ENCODE measurements around the gene PCLO.
"Not testable (repeated sequence)": the region's sequence is repeated elsewhere in the genome, so short reads cannot be mapped to it uniquely, and the experiment has no call there.

Gene PCLO

DNA sequence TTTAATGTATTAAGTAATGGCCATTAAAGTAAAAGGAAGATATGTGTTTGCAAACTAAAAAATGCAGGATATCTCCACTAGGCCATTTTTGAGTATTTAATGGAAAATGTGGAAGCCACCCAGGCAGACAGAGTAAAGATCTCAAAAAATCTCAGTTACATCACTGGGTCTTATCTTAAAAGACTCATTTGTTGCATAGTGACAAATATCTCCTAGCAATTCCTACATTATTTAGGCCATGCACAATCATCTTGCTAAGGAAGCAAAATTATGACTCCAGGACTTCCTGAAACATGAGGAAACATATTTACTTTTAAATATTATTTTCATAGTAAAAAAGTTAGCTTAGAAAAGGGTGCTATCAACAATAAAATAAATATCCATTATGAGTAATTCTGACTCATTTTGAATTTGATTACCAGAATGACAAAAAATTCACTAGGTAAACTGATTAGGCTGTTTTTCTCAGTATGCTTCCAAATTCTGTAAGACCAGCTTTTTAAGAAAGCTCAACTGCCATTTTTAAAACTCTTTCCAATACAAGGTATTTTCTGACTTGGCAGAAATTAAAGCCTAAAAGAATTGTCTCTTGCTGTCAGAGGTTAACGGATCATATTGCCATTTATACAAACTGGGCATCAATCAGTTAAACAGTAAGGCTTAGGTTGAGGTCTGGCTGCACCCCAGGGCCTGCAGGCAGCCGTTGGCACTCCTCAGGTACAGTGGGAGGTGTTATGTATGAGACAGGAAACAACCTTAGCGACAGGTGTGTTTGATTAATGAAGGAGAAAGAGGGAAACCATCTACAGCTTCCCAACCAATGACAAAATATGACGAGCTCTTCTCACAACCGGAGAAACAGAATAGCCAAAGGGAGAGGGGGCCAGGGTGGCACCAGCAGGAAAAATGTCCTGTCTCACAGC is 31.8 kb downstream of the PCLO start:
- no peak for DNase-seq

DNA sequence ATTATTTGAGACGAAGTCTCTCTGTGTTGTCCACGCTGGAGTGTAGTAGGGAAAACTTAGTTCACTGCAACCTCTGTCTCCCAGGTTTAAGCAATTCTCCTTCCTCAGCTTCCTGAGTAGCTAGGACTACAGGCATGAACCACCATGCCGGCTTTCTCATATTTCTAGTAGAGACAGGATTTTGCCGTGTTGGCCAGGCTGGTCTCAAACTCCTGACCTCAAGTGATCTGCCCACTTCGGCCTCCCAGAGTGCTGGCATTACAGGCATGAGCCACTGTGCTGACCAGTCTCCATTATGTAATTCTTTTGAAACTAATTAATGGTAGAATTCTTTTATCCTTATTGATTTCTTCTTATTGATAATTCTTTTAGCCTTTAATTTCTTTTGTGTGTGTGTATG is 32.5 kb downstream of the PCLO start:
- no peak for DNase-seq

DNA sequence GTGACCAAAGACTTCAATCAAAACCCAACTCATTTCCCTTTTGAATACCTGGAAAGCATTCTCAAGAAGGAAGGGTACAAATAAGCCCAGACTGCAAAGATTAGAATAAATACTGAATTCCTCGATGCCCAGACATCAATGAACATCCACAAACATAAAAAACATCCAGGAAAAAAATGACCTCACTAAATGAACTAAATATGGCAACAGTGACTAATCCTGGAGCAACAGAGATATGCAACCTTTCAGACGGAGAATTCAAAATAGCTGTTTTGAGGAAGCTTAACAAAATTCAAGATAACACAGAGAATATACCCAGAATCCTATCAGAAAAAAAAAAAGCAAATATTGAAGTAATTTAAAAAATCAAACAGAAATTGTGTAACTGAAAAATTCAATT is 43.2 kb downstream of the PCLO start:
- no peak for DNase-seq

DNA sequence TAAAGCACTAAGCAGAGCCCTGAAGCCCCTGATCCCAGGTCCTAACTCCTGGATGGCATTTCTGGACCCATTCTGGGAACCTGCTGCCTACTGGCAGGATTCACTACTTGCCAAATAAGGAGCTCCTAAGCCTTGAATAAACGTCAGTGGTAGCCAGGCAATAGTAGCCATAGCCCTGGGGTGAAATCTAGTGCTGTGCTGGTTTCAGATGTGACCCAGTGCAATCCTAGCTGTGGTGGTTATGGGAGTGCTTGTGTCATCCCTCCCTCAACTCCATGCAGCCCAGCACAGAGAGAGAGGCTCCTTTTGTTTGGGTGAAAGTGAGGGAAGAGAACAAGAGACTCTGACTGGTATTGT is 43.7 kb downstream of the PCLO start:
- DNase-seq = no peak

DNA sequence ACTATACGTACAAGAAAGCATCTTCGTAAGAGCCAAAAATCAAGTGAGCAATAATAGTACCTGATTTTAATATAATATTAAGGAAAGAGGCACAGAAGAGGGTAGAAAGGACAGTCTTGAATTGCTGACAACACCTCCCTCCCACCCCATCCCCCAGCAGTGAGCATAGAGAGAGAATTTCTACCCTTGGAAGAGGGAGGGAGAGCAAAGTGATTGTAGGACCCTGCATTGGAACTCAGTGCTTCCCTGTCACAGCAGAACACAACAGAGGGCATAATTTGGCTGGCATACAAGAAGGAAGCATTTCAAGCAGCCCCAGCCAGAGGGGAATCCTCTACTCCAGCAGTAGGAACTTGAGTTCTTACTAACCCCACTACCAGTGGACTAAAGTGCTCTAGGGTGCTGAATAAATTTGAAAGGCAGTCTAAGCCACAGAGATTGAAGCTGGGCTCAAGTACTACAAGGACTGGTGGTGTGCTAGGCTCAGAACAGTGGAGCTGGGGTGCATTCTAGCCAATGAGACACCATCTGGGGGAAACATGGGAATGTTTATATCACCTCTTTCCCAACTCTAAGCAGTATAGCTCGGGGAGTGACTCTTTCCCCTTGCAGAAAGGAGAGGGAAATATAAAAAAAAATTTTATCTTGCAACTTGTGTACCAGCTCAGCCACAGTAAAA is 44.2 kb downstream of the PCLO start:
- DNase-seq = peak in 1 of 2 experiments; percentile 6

DNA sequence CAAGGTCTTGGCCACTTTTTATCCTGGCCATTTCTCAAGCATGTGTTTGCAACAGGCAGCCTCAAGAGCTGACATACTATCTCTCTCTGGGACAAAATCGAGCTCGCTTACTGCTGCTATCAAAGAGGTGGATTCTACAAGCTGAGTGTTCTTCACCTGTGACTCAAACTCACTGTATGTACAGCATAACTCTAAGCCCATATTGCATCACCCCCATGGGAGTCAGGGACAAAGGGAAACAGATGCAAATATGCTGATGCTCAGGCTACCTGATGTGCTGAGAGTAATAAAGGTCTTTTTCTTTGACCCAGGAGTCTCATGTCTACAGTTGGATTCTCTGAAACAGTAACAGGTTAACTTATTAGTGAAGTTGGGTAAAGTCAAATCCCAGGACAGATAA is 45.2 kb downstream of the PCLO start:
- no peak for DNase-seq

DNA sequence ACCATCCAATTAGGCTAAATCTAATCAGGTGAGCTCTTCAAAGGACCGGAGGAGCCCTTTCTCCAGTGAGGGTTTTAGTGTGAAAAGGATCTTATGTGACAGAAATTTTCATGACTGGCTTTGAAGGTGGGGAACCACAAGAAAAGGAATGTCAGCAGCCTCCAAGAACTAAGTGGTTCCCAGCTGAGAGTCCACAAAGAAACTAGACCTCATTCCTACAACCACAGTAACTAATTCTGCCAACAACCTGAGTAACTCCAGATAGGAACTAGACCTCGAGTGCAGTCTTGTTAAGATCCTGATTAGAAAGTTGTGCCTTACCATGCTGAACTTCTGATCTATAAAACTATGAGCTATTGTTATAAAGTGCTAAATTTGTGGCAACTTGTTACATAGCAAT is 51.3 kb downstream of the PCLO start:
- no peak for DNase-seq

DNA sequence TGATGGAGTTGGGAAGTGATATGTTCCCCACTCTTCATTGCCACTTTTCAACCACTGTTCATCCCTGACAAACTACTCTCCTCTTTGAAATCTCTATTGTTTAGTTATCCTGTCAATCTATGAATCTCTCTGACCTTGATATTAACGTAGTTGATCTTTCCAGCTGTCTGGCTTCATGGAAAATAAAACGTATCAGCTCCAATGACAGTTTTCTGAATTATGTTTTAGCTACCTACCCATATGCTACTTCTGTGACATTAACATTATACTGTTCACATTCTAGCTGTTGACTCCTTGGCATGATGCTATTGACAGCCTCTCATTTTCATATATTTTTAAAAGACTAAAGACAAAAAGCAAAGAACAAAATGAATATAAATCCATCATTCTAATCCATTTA is 53.3 kb downstream of the PCLO start:
- DNase-seq = no peak

DNA sequence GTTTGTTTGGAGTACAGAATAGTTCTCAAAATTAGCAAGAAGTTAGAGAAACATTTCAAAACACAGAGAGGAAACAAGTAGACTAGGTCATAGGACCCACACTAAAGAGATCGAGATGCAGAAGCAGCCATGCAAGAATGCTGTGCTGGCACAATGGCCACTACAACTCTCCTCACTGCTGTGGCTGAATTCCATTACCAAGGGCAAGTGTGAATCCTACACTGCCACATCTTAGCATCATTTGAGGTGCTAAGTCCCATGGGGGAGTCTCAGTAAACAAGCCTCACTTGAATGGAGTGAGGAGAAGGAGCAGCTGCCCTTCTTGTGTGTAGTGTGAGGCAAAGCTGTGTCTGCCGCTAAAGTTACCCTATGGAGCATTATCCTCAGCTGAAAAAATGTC is 56.7 kb downstream of the PCLO start:
- peak in 1 of 2 experiments; percentile 7 for DNase-seq

DNA sequence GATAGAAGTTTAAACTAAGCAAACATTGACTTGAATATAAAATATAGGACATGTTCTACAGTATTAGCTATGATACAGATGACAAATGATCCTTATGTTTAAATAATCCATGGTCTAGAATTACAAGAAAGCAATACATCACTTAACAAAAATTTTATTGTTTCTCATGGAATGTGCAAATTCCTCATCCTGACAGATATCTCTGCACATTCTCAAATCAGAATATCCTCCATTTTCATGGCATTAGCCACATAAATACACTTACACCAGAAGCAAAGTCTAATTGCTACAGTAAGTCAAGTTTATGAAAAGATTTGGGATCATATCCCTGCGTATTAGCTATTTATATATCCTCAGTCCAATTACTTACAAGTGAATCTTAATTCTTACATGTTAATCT is 57.6 kb downstream of the PCLO start:
- no peak for DNase-seq

DNA sequence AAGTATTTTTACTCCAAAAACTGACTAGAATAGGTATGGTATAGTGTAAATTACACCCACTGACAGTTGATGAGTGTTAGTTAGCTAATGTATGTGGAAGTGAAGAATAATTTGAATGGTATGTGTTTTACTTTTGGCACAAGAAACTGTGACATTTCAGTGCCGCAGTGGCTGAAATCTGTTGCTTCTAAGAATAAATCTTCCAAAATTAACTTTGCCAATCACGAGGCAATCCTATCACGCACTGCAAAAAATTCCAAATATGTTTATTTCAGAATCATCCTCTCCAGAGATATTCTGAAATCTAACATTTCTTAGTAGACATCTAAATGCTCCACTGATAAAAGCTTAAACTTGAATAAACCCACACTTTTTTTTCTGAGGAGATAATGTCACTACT is 61.2 kb downstream of the PCLO start:
- DNase-seq = no peak

DNA sequence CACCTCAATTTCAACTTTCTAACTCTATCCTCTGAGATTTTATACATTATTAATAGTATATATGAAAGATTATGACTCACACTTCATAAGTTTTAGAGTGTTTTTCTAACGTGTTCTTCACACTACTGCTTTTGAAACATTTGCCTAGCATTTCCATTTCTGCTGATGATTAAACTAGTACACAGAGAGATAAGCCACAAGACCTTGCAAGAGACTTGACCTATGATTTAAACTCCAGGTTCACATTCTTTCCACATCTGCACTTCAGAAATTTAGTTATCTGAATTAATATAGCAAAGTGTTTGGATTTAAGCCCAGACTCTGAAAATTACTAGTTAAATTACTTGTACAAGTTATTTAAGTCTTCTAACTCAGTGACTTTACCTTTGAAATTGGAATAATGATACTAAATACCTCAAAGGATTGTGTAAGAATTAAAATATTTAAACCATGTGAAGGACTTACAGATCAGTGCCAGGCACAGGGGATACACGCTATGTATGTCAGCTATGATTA is 66.6 kb downstream of the PCLO start:
- no peak for DNase-seq

DNA sequence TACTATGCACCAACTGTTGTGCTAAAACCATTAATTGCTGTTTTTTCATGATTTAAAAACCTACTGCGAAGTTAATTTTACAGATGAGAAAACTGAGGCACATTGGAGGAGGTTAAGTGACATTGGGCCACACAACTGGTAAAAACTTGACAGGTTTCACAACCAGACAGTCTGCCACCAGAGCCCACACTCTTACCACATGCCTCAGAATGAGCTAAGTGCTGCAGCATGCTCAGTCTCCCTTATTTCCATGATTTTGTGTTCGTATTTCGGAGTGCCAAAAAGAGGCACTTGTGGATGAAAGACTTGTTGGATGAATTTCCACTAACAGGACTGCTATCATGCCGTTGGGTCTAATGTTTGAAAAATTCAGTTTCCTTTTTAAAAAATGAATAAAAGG is 77.4 kb downstream of the PCLO start:
- DNase-seq = no peak

DNA sequence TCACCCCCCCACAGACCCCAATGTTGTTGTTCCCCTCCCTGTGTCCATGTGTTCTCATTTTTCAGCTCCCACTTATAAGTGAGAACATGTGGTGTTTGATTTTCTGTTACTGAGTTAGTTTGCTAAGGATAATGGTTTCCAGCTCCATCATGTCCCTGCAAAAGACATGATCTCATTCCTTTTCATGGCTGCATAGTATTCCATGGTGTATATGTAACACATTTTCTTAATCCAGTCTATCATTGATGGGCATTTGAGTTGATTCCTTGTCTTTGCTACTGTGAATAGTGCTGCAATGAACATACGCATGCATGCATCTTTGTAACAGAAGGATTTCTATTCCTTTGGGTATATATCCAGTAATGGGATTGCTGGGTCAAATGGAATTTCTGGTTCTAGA is 82.8 kb downstream of the PCLO start:
- not testable (repeated sequence) for DNase-seq

DNA sequence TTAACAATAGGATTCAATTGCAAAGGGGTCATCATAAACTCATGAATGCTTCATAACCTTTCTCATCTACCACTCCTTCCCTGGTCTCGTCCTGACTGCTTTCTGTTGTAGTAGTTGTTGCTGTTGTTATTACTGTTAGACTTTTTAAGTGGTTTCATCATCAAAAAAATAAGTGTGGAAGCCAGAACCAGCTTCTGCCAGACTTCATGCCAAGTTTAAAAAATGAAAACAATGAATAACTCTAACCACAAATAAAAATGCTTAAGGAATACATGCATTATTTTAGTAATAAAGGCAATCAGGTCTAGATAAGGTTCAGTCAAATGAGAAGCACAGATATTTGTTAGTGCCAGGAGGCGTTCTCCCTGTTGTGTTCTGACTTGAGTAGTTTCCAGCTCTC is 85.4 kb downstream of the PCLO start:
- no peak for DNase-seq

DNA sequence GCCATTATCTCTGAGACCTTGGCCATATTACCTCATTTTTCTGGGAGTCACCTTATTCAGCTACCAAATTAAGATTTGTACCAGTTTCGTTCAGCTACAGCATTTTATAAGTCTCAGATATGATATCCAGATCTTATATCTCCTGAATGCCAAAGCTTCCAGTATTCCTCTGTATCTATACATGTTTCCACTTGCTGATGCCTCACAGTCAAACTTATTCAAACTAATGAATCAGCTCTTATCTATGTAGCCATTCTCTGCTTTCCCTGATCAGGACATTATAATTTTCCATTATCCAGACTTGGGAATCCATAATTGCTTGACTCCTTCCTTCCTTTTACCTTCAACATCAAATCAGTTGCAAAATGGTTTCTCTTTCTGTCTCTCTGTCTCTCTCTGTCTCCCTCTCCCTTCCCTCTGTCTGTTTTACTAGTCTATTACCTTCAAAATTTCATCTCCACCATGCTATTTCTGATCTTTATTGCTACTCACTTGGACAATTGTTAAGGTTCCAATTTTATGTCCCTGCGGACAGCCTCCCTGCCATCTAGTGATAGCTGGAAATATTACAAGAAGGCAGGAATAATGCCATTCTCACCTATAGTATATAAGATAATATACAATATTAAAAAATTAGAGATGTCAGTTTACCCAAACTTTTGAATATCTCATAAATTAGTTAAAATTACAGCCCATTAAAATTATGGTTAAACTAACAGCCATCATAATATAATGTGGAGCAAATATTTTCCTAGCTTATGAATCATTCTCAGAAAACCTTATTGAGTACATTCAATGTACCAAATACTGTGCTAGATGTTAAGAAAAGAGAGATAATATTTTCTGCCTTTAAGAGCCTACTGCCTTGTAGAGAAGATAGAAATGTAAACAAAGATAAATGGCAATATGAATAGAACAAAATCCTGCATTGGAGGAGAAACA is 89.8 kb downstream of the PCLO start:
- peak in 1 of 2 experiments; percentile 2 for DNase-seq

DNA sequence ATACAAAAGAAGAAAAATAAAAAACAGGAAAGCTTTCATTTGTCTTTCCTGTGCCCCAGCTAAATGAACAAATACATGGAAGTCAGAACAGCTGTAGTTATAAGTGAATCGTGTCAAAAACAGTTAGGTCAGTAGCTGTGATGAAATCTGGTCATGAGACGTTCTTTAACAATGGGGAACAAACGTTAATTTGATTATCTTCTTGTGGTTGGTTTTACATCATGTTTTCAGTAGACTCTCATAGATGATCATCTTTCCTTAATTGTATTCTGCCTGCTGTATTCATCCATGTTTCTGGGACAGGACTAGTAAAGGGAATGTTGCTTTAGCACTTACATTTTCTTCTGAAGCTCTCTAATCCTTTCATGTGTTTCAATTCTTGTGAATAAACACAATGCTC is 97.0 kb downstream of the PCLO start:
- DNase-seq = no peak

DNA sequence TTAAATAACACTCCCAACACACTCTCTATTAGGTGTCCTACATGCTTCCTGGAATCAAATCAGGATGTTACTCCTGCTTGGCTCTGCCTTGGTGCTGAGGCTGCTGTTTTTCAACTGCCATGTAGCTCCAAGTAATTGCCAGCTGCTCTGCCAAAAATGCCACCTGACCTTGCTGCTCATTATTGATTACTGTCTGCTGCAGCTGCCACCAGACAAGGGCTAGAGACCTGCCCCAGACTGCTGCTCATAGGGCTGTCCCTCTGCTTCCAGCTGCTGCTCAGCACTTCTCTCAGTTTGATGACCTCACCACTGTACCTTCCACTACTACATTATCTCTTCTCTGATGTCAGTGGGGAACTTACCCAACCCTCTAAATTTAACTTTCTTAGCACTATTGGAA is 102.5 kb downstream of the PCLO start:
- DNase-seq = peak; percentile 24 to 59

DNA sequence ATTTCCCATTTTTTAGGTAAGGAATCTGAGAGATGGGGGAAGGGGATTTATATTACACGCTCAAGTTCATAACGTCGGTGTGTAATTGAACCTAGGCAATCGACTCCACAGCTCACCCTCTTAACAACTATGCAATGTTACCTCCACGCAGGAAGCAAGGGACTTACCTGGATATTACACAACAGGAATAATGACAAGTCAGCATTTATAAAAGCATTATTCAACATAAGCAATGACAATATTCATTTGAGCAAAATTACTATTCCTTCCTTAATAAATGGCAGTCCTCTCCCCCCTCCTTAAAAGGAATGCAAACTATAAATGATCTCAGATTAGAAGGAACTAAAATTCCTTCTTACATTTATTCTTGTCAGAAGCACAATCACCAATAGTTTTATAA is 104.0 kb downstream of the PCLO start:
- DNase-seq = no peak

DNA sequence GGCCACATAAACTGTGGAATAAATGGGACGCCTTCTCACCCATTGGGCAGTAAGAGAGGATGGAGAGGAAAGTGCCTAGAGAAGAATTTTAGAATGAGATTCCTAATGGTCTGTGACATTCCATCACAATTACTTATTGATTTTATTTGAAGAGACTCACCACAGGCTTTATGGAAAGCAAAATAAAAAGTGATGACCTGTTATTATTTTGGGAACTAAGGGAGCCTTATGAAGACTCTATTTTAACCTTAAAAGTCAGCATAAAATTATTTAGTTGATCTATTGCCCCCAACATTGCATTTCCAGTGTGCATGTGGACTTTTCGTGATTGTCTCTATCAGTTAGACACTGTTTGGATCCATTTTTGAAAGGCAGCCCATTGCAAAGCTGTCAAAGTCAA is 107.5 kb downstream of the PCLO start:
- no peak for DNase-seq

DNA sequence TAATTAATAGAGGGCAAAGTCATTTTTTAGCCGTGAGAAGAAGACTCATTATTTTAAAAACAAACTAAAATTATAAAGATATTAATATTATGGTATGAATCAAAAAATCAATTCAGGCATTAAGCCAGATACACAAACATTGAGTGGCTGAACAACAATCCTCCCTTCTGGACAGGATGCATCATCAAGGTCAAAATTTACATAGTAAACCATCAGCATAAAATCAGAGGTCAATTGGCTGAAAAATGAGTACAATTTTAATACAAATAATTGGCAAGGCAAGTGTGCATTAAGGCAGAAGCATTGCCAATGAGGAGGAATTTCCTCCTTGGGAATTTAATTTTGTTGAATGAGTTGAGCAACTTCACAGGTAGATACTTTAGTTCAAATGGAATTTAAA is 108.2 kb downstream of the PCLO start:
- no peak for DNase-seq

DNA sequence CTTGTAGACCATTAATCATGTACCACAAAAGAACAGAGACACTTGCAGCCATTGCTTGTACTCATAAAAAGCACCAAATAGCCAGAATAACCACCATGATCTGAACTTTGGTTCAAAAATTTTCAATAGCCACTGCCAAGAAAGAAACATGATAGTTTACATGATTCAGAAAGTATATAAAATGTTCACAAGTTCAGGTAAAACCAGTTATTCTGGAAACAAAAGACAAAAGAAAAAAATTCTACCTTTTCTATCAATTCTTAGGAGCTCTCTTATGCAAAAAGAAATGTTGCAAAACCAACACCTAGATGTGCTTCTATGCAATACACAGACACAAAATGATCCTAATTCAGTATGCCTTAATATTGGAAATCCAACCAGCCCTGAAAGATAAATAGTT is 108.7 kb downstream of the PCLO start:
- DNase-seq = no peak

DNA sequence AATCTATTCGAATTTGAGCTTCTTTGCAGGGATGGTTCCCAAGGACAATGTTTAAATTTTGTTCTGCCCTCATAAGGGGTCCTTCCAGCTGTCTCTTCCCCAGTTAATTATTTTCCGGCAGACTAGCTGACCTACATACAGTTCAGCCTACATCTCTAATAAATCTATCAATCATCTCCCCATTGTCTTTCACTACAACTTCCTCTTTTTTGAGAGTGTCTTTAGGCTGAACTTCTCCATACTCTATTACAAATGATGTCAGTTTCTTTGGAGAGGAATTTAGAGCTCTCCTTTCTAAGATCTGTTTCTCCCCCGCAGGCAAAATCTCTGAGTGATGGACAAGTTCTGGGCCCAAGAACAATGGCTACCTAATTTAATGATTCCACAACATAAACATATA is 122.2 kb downstream of the PCLO start:
- DNase-seq = no peak
